COLO829 (cell line): ENCODE results near the gene VPS41.
"Not testable (repeated sequence)": the region's sequence is repeated elsewhere in the genome, so short reads cannot be mapped to it uniquely, and the experiment has no call there.

ENCODE experiments used
- DNase-seq: peaks from one replicate; pipeline ENCODE4 v3.0.0; 2012; ENCODE audit warnings: low spot score

The VPS41 gene

GRCh38 chr7:38855386-38855785, 53.6 kb downstream of the VPS41 start:
- no peak for DNase-seq

- DNase-seq: not testable (repeated sequence)
These were observed 54.0 kb downstream of the VPS41 start for GRCh38 chr7:38854947-38855346.

- no peak for DNase-seq
These were observed 57.7 kb downstream of the VPS41 start for GRCh38 chr7:38851321-38851720.

- DNase-seq: no peak
These were observed 62.7 kb downstream of the VPS41 start for GRCh38 chr7:38846280-38846679.

GRCh38 chr7:38844952-38845563, 63.9 kb downstream of the VPS41 start:
- DNase-seq: no peak

GRCh38 chr7:38842746-38843145, 66.2 kb downstream of the VPS41 start:
- no peak for DNase-seq

- DNase-seq: no peak
These were observed 68.1 kb downstream of the VPS41 start for GRCh38 chr7:38840736-38841460.

GRCh38 chr7:38839851-38840250, 69.1 kb downstream of the VPS41 start:
- no peak for DNase-seq

GRCh38 chr7:38838725-38839385, 70.1 kb downstream of the VPS41 start:
- DNase-seq: no peak

- DNase-seq: no peak
These were observed 74.6 kb downstream of the VPS41 start for GRCh38 chr7:38834357-38834756.

- DNase-seq: no peak
These were observed 75.7 kb downstream of the VPS41 start for GRCh38 chr7:38833329-38833728.

GRCh38 chr7:38831259-38831996, 77.6 kb downstream of the VPS41 start:
- no peak for DNase-seq

GRCh38 chr7:38830826-38831225, 78.2 kb downstream of the VPS41 start:
- DNase-seq: no peak

GRCh38 chr7:38829488-38830165, 79.4 kb downstream of the VPS41 start:
- DNase-seq: no peak

- DNase-seq: no peak
These were observed 81.0 kb downstream of the VPS41 start for GRCh38 chr7:38828026-38828425.

- DNase-seq: no peak
These were observed 83.1 kb downstream of the VPS41 start for GRCh38 chr7:38825721-38826440.

GRCh38 chr7:38824948-38825347, 84.0 kb downstream of the VPS41 start:
- DNase-seq: no peak

- DNase-seq: no peak
These were observed 86.4 kb downstream of the VPS41 start for GRCh38 chr7:38822549-38822948.

- DNase-seq: no peak
These were observed 88.4 kb downstream of the VPS41 start for GRCh38 chr7:38820571-38820970.

- DNase-seq: no peak
These were observed 89.5 kb downstream of the VPS41 start for GRCh38 chr7:38819463-38819862.

GRCh38 chr7:38817526-38817925, 91.5 kb downstream of the VPS41 start:
- no peak for DNase-seq
